IPS-NIHi11 (cell line): ENCODE results near the gene CPT2.

Source experiments
- DNase-seq: peaks from one replicate; pipeline ENCODE4 v3.0.0; 2012; ENCODE audit warnings: mixed read lengths, low spot score

CPT2 gene

DNA sequence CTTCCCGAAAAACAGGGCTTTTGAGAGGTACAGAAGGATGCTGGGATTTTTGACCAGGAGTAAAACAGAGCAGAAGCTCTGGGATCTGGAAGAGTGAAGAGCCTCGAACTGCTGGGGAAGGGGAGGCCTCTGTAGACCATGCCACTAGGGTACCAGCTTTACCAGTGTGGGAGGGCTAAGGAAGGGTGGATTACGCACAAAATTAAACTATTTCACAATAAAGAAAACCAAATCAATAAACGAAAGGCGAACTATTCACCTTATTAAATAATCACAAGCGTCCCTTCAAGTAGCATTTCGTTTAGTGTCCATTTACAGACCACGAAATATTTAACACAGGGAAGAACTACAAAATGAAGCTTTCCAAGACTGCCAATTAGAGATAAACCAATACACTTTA, 23.1 kb downstream of the CPT2 start:
- DNase-seq, result no peak

DNA sequence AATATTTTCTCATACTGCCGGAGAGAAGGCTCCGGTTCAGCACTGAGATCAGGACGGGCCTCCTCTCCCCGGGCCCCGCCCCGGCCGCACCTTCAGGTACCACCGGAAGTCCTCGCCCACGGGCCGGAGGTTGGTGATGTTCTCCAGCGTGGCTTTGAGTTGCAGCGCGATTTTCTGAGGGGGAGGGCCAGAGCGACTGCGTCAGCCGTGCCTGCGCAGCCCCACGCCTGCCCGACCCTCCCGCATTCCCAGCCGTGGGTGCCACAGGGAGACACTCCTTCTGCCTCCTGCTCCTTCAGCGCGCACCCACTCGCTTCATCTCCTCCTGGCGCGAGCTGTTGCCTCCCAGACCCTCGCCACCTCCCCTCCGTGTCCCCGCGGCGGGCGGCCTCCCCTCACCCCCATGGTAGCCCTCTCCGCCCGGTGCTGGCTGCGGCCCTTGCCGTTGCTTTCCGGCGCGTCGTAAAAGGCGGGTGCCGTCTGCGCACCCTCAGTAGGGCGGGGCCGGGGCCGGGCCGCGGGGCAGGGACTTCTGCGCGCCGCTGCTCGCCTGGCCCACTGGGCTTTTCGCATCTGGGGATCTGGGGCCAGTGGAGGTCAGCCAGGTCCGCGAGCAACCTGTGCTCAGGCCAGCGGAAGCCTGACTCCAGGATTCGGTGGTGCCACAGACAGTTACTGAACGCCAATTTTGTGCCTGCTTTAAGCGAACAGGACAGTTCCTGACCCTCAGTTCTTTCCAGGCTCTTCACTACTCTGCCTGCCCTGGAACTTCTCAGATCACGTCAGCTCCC, 23.7 kb downstream of the CPT2 start, which contains the start of gene CZIB:
Gene CZIB, minus strand, starts transcription at position 464 of the 791 bp plus-strand sequence. Its CDS starts 59 bp downstream, at position 405.
- peak; percentile 96 for DNase-seq

DNA sequence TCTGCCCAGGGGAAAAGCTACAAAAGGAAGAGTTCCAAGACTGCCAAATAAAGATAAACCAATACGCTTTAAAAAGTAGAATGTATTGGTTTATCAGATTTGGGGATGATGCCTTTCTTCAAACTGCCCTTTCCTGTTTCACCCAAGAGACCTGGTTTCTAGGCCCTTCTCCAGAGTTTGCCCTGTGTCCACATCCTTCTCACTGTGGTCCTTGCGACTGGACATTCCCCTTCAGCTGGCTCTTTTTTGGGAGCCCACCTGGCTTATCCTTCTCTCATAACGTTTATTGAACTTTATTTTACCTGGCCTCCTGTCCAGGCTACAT, 24.3 kb downstream of the CPT2 start:
- no peak for DNase-seq

DNA sequence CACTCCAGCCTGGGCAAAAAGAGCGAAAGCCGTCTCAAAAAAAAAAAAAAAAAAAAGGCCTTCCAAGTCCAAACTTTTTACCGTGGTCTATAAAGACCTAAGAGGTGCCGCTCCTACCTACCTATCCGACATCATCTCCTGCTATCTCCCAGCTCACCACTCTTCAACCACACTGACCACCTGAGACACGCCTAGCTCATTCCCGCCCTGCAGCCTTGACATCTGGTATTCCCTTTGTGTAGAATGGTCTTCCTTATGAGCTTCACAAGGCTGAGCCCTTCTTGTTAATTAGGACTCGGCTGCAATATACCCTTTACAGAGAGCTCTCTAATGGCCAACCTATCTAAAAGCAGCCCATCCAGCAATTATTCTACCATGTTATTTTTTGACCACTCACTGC, 41.0 kb downstream of the CPT2 start:
- no peak for DNase-seq

DNA sequence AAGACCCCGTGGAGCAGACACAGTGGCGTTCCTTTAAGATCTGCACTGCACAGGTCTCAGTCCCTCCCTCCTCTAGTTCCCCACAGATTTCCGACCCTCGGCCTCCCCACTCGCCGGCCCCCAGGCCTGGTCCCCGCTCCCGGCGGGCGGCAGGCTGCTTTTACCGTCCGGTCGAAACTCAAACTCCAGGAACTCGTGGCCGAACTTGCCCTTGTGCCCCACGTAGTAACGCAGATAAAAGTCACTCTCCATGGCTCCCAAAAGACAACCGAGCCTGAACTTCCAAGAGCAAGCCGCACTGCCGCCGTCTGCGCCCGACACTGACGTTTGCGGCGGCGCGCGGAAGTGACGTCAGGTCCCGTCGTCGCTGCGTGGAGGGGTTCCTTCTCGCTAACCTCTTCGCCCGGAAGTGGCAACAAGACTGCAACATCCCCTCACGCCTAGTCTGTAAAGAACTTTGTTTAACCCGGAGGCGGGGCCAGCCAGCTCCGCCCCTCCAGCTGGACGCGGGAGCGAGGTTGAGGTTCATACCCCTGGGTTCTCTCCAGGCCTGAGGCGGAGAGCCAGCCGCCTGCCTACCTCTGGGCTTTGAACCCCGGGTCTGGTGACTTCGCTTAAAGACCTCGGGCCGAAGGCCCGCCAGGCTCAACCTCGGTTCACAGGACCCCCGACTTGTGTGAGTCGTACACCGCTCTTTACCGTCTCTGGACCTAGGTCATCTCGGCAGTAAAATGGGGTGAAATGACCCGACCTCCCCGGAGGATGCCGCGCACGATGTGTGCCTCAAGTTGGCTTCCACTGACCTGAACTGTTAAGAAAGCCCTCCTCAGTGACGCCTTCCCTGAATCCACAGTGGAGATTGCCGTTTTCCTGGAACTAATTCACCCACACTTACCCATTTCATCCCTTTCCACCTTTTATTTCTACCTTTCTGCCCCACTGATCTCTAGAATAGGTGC, 41.9 kb downstream of the CPT2 start, which contains the start of gene MAGOH:
Gene MAGOH, minus strand, starts transcription at position 322 of the 959 bp plus-strand sequence. Its CDS starts 70 bp downstream, at position 252.
- peak; percentile 100 for DNase-seq

DNA sequence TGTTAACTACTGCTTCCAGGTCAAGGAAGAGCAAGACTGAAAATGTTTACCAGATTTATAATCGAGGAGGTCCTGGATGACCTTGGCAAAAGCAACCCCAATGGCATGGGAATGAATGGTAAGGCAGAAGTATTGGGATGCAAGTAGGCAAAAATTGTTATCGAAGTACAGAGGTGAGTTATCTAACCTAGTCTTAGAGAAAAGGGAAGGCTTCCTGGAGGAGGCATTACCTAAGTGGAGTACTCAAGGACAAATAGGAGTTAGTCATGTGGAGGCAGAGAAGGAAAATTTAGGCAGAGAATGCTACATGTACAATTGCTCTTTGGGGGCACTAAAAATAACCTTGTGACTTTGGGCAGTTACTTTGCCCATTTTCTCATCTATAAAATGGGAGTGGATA, 45.2 kb downstream of the CPT2 start:
- DNase-seq, result no peak

DNA sequence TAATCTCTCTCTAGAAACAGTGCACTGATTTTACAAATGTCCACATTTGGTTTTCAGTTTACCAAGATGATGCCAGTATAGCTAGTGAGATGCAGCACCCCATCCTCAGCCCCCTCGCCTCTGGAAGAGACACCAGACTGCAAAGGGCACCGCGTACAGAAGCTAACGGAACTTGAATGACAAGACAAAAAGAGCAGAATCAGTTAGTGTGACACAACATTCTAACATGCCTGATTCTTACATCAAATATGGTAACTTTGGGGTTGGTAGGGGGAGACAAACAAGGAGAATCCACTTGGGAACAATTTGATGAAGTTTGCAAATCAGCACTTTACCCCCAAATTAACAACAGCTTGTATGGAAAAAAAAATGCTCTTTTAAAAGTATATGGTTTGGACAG, 45.8 kb downstream of the CPT2 start:
- DNase-seq, result no peak

DNA sequence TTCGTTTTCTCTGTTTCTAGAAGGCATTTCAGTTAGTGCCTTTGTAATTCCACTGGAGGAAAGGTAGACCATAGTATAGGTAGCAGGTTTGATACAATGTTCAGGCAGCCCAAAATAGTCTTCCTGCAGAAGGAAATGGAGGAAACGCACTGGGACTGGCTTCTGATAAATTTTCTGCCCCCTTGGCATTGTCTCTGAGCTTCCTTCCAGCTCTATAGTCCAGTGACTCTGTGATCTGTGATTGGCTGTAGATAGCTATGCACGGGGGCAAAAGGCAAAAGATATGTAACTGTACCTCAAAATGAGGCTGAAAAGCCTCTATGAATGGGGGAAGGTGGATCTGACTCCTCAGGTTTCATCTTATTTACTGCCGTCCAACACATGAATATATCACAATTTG, 47.5 kb downstream of the CPT2 start:
- DNase-seq, result no peak

DNA sequence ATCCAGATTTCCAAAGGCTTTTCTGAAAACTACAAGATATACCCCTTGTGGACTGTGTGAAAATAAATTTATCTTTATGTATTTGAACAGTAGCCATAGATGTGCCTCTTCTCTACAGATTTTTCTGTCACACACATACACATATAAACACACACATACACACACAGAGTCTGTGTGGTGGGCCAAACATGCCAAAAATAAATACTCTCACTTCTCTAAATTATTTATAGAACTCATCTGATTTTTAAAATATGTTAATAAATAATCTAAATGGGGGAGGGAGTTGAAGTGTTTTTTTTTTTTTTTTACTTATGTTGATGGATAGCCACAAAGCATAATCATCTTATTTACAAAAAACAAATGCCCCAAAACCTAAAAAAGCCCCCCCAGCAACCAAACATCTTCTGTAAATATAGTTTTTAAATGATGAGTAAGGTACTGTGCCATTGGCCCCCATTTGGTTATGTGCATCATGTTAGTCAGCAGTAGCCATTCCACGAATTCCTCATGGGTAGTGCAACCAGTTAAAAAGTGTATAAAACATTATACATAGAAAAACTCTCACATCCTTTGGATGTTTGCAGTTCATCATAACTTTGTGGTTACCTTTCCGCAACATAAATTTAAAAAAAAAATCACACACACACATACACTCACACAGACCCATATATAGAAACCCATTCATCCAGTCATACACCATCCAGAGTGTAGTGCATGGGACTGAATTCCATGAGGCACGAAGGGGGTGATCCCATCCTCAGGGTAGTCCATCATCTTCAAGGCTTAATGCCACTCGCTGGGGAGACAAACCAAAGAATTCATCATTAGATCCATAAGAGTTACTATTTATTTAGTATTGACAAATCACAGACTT, 49.9 kb downstream of the CPT2 start:
- DNase-seq, result no peak

DNA sequence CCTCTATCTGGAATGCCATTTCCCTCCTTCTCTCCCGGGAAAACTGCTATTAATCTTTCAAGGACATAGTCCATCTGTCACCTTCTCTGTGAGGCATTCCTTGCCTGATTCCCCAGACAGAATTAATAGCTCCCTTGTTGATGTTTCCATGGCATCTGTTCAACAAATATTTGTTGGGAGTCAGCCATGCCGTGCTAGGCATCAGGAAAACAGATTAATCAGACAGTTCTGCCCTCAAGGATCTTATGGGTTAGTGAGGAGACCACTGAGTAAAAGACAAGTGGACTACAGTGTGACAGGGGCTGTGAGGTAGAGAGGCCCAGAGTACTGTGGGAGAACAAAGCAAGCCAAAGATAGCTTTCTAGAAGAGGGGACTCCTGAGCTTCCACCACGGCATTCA, 53.1 kb downstream of the CPT2 start:
- DNase-seq, result no peak

DNA sequence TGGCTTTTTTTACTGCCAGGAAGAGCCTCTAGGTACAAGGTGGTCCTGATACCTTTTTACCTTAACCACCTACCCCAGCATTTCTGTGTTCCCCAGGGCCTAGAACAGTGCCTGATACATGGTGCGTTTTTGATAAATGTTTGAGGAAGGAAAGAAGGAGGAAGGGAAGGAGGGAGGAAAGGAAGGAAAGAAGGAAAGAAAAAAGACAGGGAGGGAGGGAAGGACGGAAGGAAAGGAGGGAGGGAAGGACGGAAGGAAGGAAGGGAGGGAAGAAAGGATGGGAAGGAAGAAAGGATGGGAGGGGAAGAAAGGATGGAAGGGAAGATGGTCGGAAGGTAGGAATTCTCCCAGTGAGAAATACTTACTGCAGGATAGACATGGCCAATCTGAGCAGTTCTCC, 53.7 kb downstream of the CPT2 start:
- no peak for DNase-seq

DNA sequence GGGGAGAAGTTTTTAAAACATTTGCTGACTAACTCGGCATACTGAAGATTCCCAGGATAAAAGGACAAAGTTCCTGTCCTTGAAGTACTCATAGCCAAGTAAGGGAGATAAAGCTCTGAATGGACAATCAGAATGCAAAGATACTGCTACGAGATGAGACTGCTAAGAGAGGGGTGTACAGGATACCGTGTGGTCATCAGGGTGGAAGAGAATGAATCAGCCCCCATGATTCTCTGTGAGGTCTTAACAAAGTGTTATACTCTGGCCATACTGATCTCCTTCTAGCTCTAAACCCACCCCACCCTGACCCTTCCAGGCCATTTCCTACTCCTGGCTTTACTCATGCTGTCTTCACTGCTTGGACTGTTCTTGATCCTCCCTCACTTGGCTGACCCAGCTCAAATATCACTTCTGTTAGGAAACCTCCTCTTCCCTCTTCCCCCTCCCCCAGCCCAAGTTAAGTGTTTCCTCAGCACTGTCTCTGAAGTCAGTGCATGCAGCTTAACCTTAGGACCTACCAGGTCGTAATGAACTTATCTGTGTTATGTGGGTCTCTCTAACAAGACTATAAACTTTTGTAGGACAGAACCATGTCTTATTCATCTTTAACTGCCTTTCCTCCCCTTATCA, 57.5 kb downstream of the CPT2 start:
- no peak for DNase-seq

DNA sequence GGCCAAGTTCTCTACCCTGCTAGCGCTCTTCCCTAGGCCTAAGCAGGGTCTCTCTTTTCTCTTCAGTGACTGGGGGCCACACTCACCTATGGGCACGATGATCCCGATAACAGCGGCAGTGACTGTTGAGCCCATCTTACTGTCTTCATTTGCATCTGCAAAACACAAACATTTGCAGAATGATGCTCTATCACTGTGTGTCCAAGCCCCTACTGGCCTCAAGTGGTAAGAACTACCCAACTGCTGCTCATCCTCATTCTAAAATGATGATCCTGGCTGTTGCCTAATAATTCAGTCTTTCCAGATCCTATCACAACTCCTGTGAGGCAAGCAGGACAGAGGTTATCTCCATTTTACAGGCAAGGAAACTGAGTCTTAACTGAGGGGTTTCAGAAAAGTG, 58.4 kb downstream of the CPT2 start:
- no peak for DNase-seq

DNA sequence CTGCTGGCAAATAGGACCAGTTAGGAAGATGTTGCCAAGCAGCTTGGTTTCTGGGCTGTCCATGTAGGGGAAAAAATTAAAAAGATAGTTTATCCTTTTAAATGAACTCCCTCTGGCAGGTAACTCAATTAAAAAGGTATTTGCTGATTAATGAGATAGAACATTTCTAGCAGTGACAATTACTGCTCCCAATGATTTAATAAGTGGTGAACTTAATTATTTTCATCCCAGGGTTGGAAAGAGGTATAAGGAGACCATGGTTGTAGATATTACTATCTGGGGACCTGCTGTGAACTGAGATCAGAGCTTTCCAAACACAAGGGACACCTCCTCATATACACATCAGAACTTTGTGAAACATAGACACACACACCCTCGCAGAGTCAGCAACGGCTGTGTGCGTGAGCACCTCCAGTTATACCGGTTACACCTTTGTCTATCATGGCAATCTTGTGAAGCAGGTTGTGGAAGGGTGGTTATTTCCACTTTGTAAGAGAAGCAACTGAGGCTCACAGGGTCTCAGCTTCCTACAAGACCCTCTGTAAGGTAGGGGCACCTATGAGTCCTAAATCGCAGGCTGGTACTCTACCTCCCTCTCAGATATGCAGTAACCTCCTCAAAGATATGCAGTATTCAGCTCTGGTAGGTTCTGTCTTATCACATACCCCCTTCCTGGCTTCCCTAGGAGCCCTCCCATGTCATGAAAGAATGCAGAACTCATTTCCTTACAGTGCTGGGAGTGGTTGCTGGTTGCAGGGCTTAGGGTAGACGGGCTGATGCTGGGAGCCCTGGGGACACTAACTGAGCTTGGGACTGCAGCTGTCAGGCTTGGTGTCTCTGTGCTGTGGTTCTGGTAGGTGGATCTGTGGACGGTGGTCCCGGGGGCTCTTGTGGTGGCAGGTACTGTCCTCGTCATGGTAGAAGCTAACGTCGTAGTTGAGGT, 60.2 kb downstream of the CPT2 start:
- DNase-seq, result no peak

DNA sequence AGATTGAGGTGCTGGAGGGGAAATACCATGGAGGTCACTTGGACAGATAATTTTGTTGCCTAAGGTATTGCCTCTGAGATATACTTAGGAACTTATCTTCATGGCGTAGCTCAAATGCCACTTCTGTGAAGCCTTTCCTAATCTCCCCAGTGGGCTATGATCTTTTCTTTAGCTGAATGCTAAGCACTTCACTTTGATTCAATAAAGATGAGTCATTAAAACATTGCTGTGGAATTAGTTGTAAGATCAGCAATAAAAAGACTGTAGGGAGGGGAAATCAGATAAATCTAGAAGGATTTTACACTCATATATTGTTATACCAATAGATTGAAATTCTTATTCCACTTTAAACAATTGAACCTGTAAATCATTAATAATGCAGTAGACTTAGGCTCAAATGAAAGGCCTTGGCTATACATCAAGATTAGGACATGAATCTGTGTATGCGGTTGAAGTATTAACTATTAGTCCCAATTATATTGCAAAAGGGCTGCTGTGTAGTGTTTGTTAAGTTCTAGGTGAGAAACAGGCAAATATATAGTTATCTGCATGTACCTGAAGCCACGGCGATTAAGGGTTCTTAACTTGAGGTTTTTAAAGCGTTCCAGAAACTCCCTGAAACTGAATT, 60.9 kb downstream of the CPT2 start:
- DNase-seq, result no peak

DNA sequence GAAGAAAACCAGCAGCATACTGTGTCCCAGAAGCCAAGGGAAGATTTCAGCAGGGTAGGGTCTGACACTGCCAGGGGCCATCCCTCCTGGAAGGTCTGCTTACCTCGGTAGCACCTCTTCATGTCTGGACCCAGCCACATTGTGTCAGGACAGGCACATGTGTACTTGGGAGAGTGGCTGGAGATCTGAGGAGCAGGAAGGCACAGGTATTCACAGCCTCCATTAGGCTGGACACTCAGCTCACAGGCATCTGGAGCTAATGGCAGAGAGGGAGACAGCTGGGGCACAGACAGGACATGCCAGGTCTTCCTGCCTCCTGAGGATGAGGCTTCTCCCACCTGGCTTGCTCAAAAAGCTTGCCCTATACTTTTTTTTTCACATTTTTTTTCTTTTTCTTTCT, 61.6 kb downstream of the CPT2 start:
- no peak for DNase-seq

DNA sequence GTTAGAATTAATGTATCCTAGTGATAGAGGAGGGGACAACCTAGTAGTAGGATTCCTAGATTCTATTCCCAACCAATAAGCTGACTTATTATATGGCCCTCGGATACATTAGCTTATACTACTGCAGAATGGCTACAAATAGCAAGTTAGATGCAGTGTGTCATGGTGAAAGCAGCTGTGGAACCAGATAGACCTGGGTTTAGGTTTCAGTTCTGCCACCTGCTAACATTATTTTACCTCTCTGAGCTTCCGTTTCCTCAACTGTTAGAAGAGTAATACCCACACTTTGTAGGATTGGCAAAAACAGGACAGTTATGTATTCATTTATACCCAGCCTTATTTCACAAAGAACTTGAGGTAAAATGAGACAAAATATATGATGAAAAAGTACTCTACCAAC, 63.3 kb downstream of the CPT2 start:
- no peak for DNase-seq

DNA sequence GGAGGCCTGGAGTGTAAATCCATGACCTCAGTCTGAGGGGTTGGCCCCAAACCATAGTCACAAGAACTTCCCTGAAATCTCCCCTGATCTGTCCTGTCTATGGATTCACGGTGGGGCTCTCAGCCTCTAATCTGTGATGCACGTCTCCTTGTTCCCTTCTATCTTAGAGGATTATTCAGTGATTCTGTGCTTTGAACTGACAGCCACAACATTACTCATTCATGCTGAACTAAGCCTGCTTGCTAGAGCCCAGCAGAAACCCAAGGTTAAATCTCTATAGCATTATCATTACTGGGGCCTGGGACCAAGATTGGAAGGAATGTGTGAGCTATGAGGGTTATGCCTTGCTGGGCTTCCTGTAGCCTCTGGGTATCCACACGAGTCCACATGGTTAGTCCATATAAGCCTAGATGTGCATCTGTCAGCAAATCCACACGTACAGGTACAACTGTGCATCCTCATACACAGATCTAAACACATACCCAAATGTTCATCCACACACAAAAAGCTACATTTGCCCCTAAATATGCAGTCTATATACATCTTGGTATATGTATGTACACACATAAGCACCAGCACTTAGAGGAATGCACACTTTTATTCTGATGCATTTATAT, 64.1 kb downstream of the CPT2 start:
- no peak for DNase-seq

DNA sequence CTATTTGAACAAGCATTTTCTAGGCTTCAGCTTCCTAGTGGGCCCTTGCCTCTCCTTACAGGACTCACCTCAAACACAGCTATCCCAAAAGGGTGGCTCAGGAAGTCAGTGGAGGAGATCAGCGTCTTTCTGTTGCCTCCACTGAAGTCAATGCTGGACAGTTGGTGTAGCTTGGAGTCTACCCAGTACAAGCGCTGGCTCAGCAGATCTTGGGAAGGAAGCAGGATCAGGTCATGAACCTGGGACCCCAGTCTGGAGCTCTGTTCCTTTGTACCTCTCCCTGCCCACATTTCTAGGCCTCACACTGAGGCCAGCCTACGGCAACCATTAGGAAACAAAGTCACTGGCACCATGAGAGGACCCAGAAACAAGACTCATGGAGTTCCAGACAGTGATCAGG, 65.4 kb downstream of the CPT2 start:
- DNase-seq, result no peak
